BLaER1 treated with 17β-estradiol and CSF1 and Interleukin-3, amounts not matched to agents 10 nM and 100 nM (cell line): ENCODE results near the gene TATDN3.

Experiments used
- H3K27ac ChIP-seq, 11 experiments: shearing (Covaris generic); formaldehyde crosslinking; 2 replicates each; pipeline ENCODE4 v1.8.1; 2022
- H3K27me3 ChIP-seq, 11 experiments: shearing (Covaris generic); formaldehyde crosslinking; 2 replicates each; pipeline ENCODE4 v1.8.1; 2022
- H3K36me3 ChIP-seq, 11 experiments: shearing (Covaris generic); formaldehyde crosslinking; 2 replicates each; pipeline ENCODE4 v1.8.1; 2022
- H3K4me1 ChIP-seq, 10 experiments: shearing (Covaris generic); formaldehyde crosslinking; 2 replicates each; pipeline ENCODE4 v1.8.1; 2022
- H3K4me2 ChIP-seq, 11 experiments: shearing (Covaris generic); formaldehyde crosslinking; 2 replicates each; pipeline ENCODE4 v1.8.1; 2022
- H3K4me3 ChIP-seq, 10 experiments: shearing (Covaris generic); formaldehyde crosslinking; 2 replicates each; pipeline ENCODE4 v1.8.1; 2022
- H3K9ac ChIP-seq, 11 experiments: shearing (Covaris generic); formaldehyde crosslinking; 2 replicates each; pipeline ENCODE4 v1.8.1; 2022
- H3K9me3 ChIP-seq, 11 experiments: shearing (Covaris generic); formaldehyde crosslinking; replicated peaks in 1 of 11; 2 replicates each; pipeline ENCODE4 v1.8.1; 2022
- H4K20me1 ChIP-seq, 11 experiments: shearing (Covaris generic); formaldehyde crosslinking; 2 replicates each; pipeline ENCODE4 v1.8.1; 2022
- Cebpa-rat ChIP-seq, 11 experiments: shearing (Covaris generic); IDR thresholded peaks; 2 replicates each; pipeline ENCODE4 v1.8.1; 2022

Gene TATDN3

GRCh38 chr1:212782422-212783154, 9.1 kb upstream of the TATDN3 start:
- peak overlapping the region in 5 of 11 experiments; percentile 7 to 76 (median 37); a peak in 7 of 22 replicates for H3K4me2 ChIP-seq
- H3K36me3 ChIP-seq = peaks cover 41 to 75% (median 66%) of the 10 kb centered on the region in 11 experiments

GRCh38 chr1:212783976-212784375, 7.7 kb upstream of the TATDN3 start:
- Histone ChIP-seq H3K9me3 (0 out of 22 replicates have a peak, but pooled peaks cover 0 to 2% (median 0%) of the 10 kb centered on the region in 11 experiments), H4K20me1 (no peaks in the 10 kb centered on the region; a peak in 1 of 22 replicates), H3K9ac (no peak overlapping the region), H3K4me3 (no peak overlapping the region), H3K36me3 (peaks cover 41 to 76% (median 66%) of the 10 kb centered on the region in 11 experiments), H3K27me3 (no peaks in the 10 kb centered on the region), H3K4me1 (peaks cover 0 to 45% (median 8%) of the 10 kb centered on the region in 10 experiments; a peak in 16 of 20 replicates), H3K27ac (0 out of 22 replicates have a peak overlapping the region, but pooled peaks of 1 of the 11 experiments have one; percentile 54), H3K4me2 (no peak overlapping the region)
- TF ChIP-seq Cebpa-rat (IDR thresholded peaks at IDR 0.05) = no peak

More at GRCh38 chr1:212782422-212783154, 9.1 kb upstream of the TATDN3 start:
- peaks cover 0 to 4% (median 0%) of the 10 kb centered on the region in 11 experiments; a peak in 1 of 22 replicates for H3K9me3 ChIP-seq
- no peaks in the 10 kb centered on the region for H3K27me3 ChIP-seq
- H3K4me3 ChIP-seq = no peak overlapping the region
- H3K9ac ChIP-seq = peak overlapping the region in 1 of 11 experiments; percentile 34; a peak in 1 of 22 replicates
- H4K20me1 ChIP-seq = no peaks in the 10 kb centered on the region; a peak in 1 of 22 replicates
- H3K27ac ChIP-seq = peak overlapping the region in 3 of 11 experiments; percentile 32 to 56 (median 54); a peak in 6 of 22 replicates
- peaks cover 0 to 39% (median 4%) of the 10 kb centered on the region in 10 experiments; a peak in 10 of 20 replicates for H3K4me1 ChIP-seq
- TF ChIP-seq Cebpa-rat (IDR thresholded peaks at IDR 0.05) = no peak

GRCh38 chr1:212785871-212786270, 5.8 kb upstream of the TATDN3 start:
- TF ChIP-seq Cebpa-rat (IDR thresholded peaks at IDR 0.05) = no peak
- Histone ChIP-seq H3K9ac (no peak overlapping the region), H4K20me1 (no peaks in the 10 kb centered on the region; a peak in 1 of 22 replicates), H3K4me2 (no peak overlapping the region), H3K27me3 (no peaks in the 10 kb centered on the region), H3K27ac (no peak overlapping the region), H3K4me3 (no peak overlapping the region), H3K4me1 (peaks cover 17 to 61% (median 26%) of the 10 kb centered on the region in 10 experiments), H3K36me3 (peaks cover 41 to 69% (median 61%) of the 10 kb centered on the region in 11 experiments), H3K9me3 (no peaks in the 10 kb centered on the region)

GRCh38 chr1:212791261-212791675, 426 bp upstream of the TATDN3 start:
- TF ChIP-seq Cebpa-rat (IDR thresholded peaks at IDR 0.05) = no peak
- H3K4me1 ChIP-seq = peaks cover 44 to 67% (median 56%) of the 10 kb centered on the region in 10 experiments
- H3K36me3 ChIP-seq = peaks cover 18 to 30% (median 24%) of the 10 kb centered on the region in 11 experiments; a peak in 21 of 22 replicates

GRCh38 chr1:212792396-212792908, 758 bp downstream of the TATDN3 start:
- Histone ChIP-seq H3K4me2 (peak overlapping the region; percentile 74 to 94 (median 91)), H4K20me1 (no peaks in the 10 kb centered on the region), H3K9ac (peak overlapping the region; percentile 90 to 96 (median 94)), H3K27me3 (no peaks in the 10 kb centered on the region), H3K36me3 (peaks cover 19 to 30% (median 24%) of the 10 kb centered on the region in 11 experiments), H3K4me1 (peaks cover 44 to 67% (median 56%) of the 10 kb centered on the region in 10 experiments), H3K9me3 (no peaks in the 10 kb centered on the region), H3K4me3 (peak overlapping the region; percentile 76 to 87 (median 82)), H3K27ac (peak overlapping the region; percentile 89 to 96 (median 93))
- no peak for TF ChIP-seq Cebpa-rat (IDR thresholded peaks at IDR 0.05)

More at GRCh38 chr1:212791261-212791675, 426 bp upstream of the TATDN3 start:
- Histone ChIP-seq H3K4me3 (peak overlapping the region; percentile 76 to 87 (median 82)), H3K4me2 (peak overlapping the region; percentile 79 to 97 (median 91)), H3K27me3 (no peaks in the 10 kb centered on the region), H3K9me3 (no peaks in the 10 kb centered on the region), H3K9ac (peak overlapping the region; percentile 90 to 96 (median 94)), H4K20me1 (no peaks in the 10 kb centered on the region), H3K27ac (peak overlapping the region; percentile 89 to 96 (median 93))

GRCh38 chr1:212794561-212795014, 2.9 kb downstream of the TATDN3 start:
- Histone ChIP-seq H3K36me3 (peaks cover 29 to 46% (median 42%) of the 10 kb centered on the region in 11 experiments), H3K27me3 (no peaks in the 10 kb centered on the region), H3K9ac (peak overlapping the region in 8 of 11 experiments; percentile 6 to 66 (median 50); a peak in 14 of 22 replicates), H3K4me1 (peaks cover 40 to 61% (median 48%) of the 10 kb centered on the region in 10 experiments), H3K27ac (peak overlapping the region; percentile 42 to 94 (median 77); a peak in 21 of 22 replicates), H4K20me1 (no peaks in the 10 kb centered on the region), H3K9me3 (no peaks in the 10 kb centered on the region), H3K4me2 (peak overlapping the region; percentile 74 to 94 (median 91)), H3K4me3 (peak overlapping the region in 7 of 10 experiments; percentile 8 to 44 (median 28); a peak in 7 of 20 replicates)
- TF ChIP-seq Cebpa-rat (IDR thresholded peaks at IDR 0.05) = no peak

GRCh38 chr1:212797681-212798080, 6.0 kb downstream of the TATDN3 start:
- no peak for TF ChIP-seq Cebpa-rat (IDR thresholded peaks at IDR 0.05)
- Histone ChIP-seq H3K4me3 (no peak overlapping the region), H3K36me3 (peaks cover 42 to 77% (median 71%) of the 10 kb centered on the region in 11 experiments), H3K27me3 (no peaks in the 10 kb centered on the region), H3K9ac (no peak overlapping the region), H3K27ac (no peak overlapping the region), H3K4me1 (peaks cover 21 to 44% (median 31%) of the 10 kb centered on the region in 10 experiments), H3K9me3 (no peaks in the 10 kb centered on the region), H3K4me2 (no peak overlapping the region), H4K20me1 (no peaks in the 10 kb centered on the region)

GRCh38 chr1:212805767-212806166, 14.1 kb downstream of the TATDN3 start:
- Histone ChIP-seq H3K27me3 (no peaks in the 10 kb centered on the region), H3K9ac (no peak overlapping the region), H3K27ac (no peak overlapping the region), H4K20me1 (no peaks in the 10 kb centered on the region), H3K4me3 (no peak overlapping the region), H3K9me3 (no peaks in the 10 kb centered on the region), H3K4me2 (no peak overlapping the region), H3K36me3 (peaks cover 70 to 94% (median 83%) of the 10 kb centered on the region in 11 experiments), H3K4me1 (no peaks in the 10 kb centered on the region)
- TF ChIP-seq Cebpa-rat (IDR thresholded peaks at IDR 0.05) = no peak
